ENCODE data around the gene THUMPD2.

THUMPD2 gene

DNA sequence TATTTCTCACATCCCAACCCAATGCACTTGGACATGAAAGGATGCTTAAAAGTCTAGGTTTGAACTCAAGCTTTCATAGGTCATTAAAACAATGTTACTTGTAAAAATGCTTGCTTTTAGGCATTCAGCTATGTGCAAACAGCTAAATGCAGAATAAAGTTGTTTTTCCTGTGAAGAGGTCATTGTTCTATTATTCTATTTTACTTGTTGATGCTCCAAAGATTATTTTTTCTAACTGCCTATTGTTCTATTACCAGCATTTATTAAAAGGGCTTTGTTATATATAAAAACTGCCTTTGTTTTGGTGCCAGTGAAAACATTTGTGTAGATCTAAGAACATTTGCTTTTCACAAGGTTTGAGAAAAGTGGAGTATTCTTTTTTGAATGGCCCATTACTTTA, 64.0 kb downstream of the THUMPD2 start:
- no peak for DNase-seq

DNA sequence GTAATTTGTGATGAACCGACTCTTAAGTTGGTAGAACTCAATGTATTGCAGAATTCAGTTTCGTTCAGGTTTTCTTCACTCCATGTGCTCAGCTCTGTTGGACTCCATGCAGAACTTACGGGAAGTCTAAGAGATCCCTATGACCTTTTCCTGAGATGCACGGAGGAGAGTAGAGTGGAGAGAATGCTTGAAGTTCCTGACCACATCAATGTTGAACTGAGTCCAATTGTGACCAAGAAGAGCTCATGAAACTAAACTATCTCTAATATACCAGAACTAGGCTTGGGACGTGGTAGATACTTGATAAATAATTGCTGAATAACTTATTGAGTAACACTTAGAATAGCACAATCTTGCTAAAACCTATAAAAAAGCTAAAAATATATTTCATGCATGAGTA, 66.1 kb downstream of the THUMPD2 start:
- no peak for DNase-seq

DNA sequence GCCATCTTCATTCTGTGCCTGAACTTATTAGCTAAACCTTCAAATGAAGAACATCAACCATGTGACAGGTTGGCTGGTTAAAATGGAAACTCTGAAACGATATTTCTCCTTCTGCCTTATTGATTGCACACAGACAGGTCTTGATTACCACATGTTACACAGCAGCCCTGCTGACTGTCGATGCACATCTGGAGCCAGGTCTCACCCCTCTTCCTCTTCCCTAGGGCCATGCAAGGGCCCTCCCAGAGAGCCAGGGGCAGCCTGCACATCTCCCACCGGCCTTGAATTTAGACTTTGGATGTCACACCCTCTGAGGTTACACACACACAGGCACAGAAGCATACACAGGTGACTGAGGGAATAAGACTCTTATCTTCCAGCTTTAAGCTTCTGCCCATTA, 68.3 kb downstream of the THUMPD2 start:
- no peak for DNase-seq

DNA sequence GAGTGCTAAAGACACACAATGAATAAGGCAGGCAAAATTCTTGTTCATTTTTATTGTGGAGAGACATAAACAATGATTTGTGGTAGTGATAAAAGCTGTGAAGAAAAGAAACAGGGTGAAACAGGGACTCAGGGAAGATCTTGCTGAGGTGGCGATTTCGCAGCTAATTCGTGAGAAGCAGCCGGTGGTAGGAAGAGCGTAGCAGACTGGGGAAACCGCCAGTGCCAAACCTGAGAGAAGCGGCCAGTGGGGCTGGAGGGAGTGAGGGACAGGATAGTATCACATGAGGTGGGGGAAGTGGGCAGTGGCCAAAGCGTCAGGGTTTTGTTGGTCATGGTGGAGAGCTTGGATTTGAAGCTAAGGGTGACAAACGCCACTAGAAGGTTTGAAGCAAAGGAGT, 71.1 kb downstream of the THUMPD2 start:
- no peak for DNase-seq

DNA sequence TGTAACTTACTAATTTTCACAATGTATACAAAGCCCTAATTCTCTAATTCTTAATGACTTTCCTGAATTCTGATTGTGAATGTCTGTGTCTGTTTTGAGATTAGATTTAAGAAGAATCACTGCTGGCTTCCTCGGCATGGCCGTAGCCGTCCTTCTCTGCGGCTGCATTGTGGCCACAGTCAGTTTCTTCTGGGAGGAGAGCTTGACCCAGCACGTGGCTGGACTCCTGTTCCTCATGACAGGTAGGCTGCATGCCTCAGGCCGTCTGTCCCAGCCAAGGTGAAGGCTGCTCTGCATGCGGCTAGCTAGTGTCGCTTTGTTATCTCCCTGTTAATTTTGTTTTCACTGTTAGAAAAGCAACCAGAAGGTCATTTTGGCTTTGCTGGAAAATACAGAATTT, 72.1 kb downstream of the THUMPD2 start:
- no peak for DNase-seq

DNA sequence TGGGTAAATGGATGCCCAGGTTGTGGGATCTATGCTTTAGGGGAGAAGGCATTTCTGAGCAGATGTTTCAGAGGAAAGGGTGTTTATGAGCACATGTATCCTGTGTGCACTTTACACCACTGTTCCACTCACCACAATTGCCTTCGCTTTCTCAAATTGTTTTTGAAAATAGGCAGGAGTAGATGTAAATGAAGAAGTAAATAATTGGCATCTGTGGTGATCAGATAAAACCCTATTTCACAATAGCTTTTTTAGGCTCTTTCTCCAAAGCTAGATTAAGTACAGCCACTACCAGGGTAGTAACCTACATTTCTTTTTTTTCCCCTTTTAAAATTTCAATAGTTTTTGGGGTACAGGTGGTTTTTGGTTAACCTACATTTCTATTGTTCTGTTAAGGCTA, 72.7 kb downstream of the THUMPD2 start:
- no peak for DNase-seq

DNA sequence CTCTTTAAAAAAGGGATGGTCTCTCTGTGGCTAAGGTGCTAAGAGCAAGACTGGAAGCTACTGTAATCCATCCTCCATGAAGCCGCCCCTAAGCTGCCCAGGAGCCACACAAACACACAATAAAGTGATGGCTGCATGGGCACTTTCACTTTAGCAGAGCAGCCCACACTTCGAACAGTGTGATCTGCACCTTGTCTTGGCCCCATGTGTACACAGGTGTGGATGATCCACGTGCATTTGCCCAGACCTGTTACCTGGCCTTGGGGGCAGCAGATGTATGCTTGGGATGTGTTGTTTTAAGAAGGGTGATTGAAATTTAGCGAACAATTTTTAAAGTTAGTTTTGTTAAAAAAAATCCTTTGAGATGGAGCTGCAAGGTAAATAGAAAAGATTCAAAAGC, 73.4 kb downstream of the THUMPD2 start:
- DNase-seq, result no peak

DNA sequence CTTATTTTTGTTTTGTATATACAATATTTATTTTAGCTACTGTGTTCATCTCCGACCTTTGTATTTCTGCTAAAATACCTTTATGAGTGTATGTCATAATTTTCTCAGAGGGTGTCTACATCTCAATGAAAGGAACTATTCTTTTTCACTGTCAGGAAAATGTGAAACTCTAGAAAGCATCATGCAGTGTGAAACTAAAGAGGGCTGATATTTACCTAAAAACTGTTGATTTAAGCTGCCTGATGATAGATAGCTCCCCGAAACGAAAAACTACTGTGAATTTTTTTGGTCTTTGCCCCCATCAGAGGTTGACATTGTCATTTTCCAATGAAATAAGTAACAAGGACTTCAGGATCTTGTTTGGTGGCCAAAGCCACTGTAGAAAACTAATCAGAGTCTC, 74.5 kb downstream of the THUMPD2 start:
- no peak for DNase-seq

DNA sequence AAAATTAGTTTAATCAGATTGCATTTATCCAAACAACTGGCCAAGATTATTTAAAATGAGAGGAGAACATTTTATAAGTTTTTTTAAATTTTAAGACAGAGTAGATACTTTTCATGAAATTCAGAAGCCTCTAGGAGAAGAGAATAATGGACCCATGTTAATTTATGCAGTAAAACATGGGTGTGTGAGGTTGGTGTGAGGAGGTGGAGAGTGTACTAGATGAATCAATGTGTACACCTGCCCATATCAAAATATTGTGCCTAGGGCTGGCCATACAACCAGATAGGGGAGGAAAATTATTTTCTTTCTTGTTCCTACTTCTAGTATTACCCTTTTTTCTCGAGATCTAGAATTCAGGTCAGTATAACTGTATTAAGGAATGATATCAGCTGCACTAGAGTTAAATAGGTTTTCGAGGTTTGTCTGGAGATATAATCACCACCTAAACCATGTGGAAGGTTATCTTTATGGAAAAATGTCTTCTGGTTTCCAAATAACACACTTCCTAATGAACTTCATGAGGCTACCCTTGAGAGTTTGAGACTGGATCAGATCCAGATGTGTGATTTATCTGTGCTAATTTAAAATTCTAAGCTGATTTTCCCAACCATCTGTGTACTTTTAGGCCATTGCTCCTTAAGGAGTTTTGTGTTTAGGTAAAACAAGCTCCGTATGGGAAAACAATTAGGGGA, 75.7 kb downstream of the THUMPD2 start:
- no peak for DNase-seq

DNA sequence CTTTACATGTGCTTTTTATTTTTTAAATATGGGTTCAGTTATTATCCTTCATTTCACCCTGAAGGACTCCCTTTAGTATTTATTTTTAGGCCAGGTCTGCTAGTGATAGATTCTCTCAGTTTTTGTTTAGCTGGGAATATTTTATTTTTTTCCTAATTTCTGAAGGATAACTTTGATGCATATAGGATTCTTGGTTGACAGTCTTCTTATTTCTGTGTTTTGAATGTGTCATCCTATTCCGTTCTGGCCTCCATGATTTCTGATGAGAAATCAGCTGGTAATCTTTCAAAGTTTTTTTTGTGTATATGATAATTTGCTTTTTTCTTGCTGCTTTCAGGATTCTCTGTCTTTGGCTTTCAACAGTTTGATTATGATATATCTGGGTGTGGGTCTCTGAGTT, 77.9 kb downstream of the THUMPD2 start:
- no peak for DNase-seq

DNA sequence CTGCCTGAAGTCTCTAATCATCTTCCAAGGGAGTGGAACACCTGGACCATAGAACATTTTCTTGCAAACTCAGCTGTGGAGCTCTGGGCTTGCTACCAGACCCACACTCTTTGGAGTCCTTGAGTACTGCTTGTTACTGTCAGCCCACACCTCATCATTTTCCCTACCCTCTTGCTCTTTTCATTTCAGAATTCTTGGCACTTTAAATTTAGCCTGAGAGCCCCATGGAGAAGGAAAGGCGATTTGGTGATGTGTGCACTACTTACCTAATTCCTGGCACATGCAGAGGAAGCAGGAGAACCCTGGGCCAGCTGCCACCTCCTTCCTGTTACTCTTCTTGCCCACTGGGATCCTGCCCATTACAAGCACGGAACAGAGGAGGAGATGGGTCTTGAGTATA, 81.6 kb downstream of the THUMPD2 start:
- DNase-seq, result no peak

DNA sequence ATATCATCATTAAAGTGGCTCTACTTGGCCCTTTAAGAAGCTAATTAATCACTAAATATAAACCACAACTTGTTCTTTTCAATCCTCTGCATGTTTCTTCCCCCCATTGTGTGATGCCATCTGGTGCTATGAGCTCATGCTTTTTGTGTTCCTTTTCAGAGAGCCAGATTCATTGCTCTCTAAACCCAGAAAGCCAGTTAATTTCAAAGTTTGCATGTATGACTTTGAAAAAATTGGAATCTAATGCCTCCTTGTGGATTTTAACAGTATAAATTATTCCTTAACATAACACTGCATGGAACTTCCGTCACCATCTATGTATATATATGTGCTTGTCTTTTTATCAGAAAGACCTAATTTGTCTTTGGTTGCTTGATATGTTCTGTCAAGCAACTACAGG, 82.2 kb downstream of the THUMPD2 start:
- DNase-seq, result peak; percentile 26

DNA sequence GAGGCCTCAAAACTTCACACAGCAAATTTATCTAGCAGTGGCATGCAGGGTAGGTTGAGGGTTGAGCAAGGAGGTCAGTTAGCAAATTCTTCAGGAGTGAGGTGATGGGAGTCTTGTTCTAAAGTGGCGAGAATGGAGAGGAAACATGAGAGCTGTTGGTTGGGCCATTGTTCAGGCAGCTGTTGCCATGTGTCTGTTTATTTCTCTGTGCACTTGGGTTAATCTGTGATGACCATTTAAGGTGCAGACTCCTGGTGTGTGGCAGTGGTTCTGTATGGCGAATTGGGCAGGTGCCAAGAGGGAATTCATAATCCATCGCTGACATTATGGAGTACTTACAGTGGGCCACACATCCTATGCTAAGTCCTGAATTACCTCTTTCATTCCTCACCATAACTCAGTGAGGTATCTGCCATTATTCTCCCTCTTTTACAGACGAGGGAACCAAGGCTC, 82.9 kb downstream of the THUMPD2 start:
- peak; percentile 39 for DNase-seq

DNA sequence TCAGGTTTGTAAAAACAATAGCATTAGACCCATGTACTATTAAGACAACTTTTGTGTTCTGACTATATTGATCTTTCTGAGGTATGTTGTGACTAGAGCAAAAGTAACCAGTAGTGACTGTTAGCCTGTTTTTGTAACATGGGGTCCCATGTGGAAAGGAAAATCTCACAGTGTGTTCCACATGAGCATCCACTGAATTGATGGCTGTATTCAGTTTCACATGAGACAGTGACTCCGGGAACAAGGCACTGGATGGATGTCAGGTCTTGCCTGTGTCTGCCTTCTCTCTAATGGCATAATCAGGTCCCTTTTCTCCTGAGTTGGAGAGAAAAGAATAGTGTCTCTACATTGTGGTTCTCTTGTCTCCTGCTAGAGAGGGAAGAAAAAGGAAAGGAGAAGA, 85.8 kb downstream of the THUMPD2 start:
- no peak for DNase-seq

DNA sequence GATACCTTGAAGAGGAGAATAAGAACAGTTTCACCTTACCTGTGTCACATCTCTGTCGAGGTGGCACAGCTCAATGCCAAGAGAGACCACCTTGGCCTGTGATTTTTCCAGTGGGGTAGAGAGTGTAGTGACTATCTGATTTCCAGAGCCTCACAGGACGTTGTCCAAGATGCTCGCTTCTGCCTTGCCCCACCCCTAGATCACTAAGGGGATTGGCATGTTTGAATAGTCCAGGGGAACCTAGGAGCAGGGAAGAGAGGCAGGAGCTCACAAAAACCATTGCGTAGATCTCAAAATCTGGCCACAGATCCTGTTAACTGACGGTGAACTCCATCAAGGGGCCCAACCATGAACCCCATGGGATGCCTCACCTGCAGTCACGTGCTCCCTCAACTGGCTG, 89.2 kb downstream of the THUMPD2 start:
- DNase-seq, result no peak

DNA sequence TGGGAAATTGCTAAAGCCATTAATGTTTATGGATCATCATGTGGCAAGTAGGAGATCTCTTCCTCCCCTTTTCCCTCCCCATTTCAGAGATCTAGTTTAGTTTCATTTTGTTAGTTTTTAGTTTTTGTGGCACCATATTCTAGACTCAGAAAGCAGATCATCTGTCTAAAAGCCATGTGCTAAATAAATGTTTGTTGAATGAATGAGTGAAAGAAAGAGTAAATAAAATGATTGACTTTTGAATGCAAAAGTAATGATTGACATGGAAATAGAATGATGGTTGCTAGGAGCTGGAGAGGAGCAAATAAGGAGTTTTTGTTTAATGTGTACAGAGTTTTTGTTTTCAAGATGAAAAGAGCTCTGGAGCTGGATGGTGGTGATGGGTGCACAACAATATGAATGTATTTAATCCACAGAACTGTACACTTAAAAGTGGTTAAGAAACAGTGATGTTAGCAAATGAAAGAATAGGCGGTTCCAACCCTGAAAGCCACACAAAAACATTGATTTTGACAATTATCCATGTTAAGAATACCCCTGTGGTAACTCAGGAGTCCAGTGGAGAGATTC, 89.7 kb downstream of the THUMPD2 start:
- no peak for DNase-seq

DNA sequence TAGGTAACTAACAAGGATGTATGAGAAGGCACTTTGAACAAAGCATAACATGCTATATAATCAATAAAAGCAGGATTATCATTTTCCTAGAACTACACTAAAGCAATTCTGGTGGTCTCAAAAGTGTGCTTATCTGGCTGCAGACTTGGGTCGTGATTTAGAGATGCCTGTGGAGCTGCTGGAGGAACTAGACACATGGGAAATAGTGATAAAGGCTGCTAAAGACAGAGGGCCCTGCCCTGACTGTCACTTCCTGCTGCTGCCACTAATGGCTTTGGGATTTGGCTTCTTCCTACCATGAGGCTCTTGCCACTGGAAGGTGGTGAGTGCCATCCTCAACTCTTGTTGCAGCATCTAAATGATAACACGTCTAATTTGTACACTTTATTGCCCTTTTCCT, 90.9 kb downstream of the THUMPD2 start:
- DNase-seq, result no peak

DNA sequence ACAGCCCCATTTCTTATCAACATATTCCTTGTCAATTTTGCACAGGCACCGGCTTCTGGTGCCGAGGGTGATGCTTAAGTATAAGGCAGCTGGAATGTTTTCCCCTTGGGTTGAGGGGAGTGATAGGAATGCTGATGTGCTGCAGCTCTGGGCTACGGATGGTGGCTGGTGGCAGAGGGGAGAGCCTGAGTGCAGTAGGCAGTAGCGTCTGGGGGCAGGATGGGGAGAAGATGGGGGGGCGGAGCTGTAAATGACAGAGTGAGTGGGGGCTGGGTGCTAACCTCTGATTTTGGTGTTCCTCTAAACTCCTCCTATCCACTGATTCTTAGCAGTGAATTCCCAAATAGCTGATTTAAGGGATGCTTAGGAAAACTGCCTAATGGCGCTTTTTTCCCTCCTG, 92.6 kb downstream of the THUMPD2 start:
- no peak for DNase-seq
